MCF 10A (cell line): ENCODE measurements around the gene TMEM214. TPM values are rescaled to one million over a fixed set of nuclear protein-coding genes. Genes with fewer than 3 reads are reported as not detected.

Experiments used
- BruUV-seq: library from RNA; stranded (reverse); fragments of 400-500 nt; replicated peaks from 2 replicates; lab custom pipeline; 2021; lab: Mats Ljungman, UMichigan
- CTCF ChIA-PET: fragments of 300-600 bp; sonication (Branson Sonifier 250); formaldehyde crosslinking; extraction: SDS; loops from one replicate; lab custom pipeline; 2021; ENCODE audit warnings: antibody characterized with exemption, inconsistent platforms; lab: Yijun Ruan, JAX
- POLR2A ChIA-PET: fragments of 300-600, 350-650 bp; sonication (Branson Sonifier 250); formaldehyde crosslinking; extraction: SDS; loops from one replicate; lab custom pipeline; 2020; ENCODE audit warnings: antibody characterized with exemption, inconsistent platforms; lab: Yijun Ruan, JAX
- DNase-seq: peaks from one replicate; pipeline ENCODE4 v3.0.0-alpha.2; 2018; ENCODE audit not compliant: unreplicated experiment
- H3K27ac Mint-ChIP-seq: one replicate; pipeline ENCODE4 v1.8.0; 2022; ENCODE audit warnings: mild to moderate bottlenecking, low read depth, mixed read lengths; ENCODE audit not compliant: unreplicated experiment
- H3K27me3 Mint-ChIP-seq: one replicate; pipeline ENCODE4 v1.8.0; 2022; ENCODE audit warnings: mixed read lengths; ENCODE audit not compliant: insufficient read depth, unreplicated experiment
- H3K36me3 Mint-ChIP-seq: one replicate; pipeline ENCODE4 v1.8.0; 2022; ENCODE audit warnings: mild to moderate bottlenecking, moderate library complexity, mixed read lengths; ENCODE audit not compliant: insufficient read depth, unreplicated experiment
- H3K4me1 Mint-ChIP-seq: one replicate; pipeline ENCODE4 v1.8.0; 2022; ENCODE audit warnings: mixed read lengths; ENCODE audit not compliant: insufficient read depth, unreplicated experiment
- H3K4me3 Mint-ChIP-seq: one replicate; pipeline ENCODE4 v1.8.0; 2022; ENCODE audit warnings: mild to moderate bottlenecking, moderate library complexity, mixed read lengths; ENCODE audit not compliant: unreplicated experiment
- H3K9me3 Mint-ChIP-seq: one replicate; pipeline ENCODE4 v1.8.0; 2022; ENCODE audit warnings: mixed read lengths; ENCODE audit not compliant: unreplicated experiment
- CTCF ChIP-seq: fragments of 200-600 bp; IDR thresholded peaks from one replicate; pipeline ENCODE4 v1.8.0; 2022; ENCODE audit warnings: antibody characterized with exemption, mild to moderate bottlenecking; ENCODE audit not compliant: unreplicated experiment
- intact Hi-C: fragments of 100-400 bp; cut with micrococcal nuclease; formaldehyde crosslinking; loops from 2 replicates; pipeline ENCODE4 v1.14.1; 2022
- total RNA-seq: library from RNA; stranded (reverse); gene quantifications from 2 replicates; pipeline ENCODE4 v1.2.3, GENCODE V29; 2022

TMEM214 gene
- total RNA-seq, 1 experiment from 2014 or later = 118 TPM

GRCh38 chr2:27033253-27033852 is 588 bp downstream of the TMEM214 start:
- peaks cover 14% of the 10 kb centered on the region for H3K4me1 Mint-ChIP-seq
- H3K27me3 Mint-ChIP-seq = no peaks in the 10 kb centered on the region
- DNase-seq = no peak
- ChIA-PET POLR2A (interaction anchor here (0.6 to 4.0 kb wide), 7 partner anchors 8 to 260 kb away, joined by 3 to 38 read pairs (median 4); partner anchors contain the start of genes AGBL5 and OST4), CTCF (interaction anchor here (0.6 to 1.3 kb wide), 6 partner anchors 10 to 187 kb away, joined by 3 to 6 read pairs (median 4); no protein-coding TSS in a partner anchor)
- no peak for TF ChIP-seq CTCF
- BruUV-seq = TSS peak; percentile 55
- no peaks in the 10 kb centered on the region for H3K9me3 Mint-ChIP-seq
- peak overlapping the region; percentile 89 for H3K27ac Mint-ChIP-seq
- peaks cover 34% of the 10 kb centered on the region for H3K36me3 Mint-ChIP-seq
- H3K4me3 Mint-ChIP-seq = peak overlapping the region; percentile 96
- intact Hi-C loops = no loop called here

GRCh38 chr2:27038012-27038411 is 5.2 kb downstream of the TMEM214 start:
- no peaks in the 10 kb centered on the region for H3K27me3 Mint-ChIP-seq
- peaks cover 9% of the 10 kb centered on the region for H3K4me1 Mint-ChIP-seq
- no peak for DNase-seq
- H3K27ac Mint-ChIP-seq = no peak overlapping the region
- H3K9me3 Mint-ChIP-seq = no peaks in the 10 kb centered on the region
- no TSS peak for BruUV-seq
- intact Hi-C loops = no loop called here
- ChIA-PET POLR2A (interaction anchor here (1.9 to 2.0 kb wide), 2 partner anchors 9 to 13 kb away, joined by 8 read pairs; partner anchors contain the start of gene AGBL5), CTCF (interaction anchor here (0.6 to 1.2 kb wide), 3 partner anchors 8 to 234 kb away, joined by 3 to 6 read pairs (median 3); no protein-coding TSS in a partner anchor)
- H3K36me3 Mint-ChIP-seq = peaks cover 56% of the 10 kb centered on the region
- no peak for TF ChIP-seq CTCF
- H3K4me3 Mint-ChIP-seq = no peak overlapping the region

DNA sequence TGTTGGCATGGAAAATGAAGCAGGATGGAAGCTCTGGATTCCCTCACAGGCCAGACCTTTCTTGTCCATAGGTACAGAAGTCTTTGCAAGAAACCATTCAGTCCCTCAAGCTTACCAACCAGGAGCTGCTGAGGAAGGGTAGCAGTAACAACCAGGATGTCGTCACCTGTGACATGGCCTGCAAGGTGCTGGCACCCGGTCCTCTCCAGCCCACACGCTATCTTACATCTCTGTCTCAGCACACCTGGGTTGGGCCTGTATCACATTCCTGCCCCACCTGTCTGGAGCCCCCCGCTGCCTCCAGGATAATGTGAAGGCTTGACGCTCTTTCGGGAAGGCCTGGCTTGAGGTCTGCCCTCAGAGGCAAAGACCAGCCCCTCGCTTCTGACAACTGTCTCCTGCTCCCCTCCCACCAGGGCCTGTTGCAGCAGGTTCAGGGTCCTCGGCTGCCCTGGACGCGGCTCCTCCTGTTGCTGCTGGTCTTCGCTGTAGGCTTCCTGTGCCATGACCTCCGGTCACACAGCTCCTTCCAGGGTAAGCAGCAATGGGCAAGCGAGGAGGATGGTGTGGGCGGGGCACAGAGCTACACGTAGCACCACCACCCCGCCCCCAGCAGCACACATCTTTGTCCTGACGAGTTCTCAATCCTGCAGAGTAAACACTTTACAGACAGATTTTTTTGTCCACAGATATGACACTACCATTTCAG is 6.0 kb downstream of the TMEM214 start:
- CTCF ChIA-PET = interaction anchor here (0.7 to 0.9 kb wide), 3 partner anchors 11 to 77 kb away, joined by 4 to 6 read pairs (median 4); no protein-coding TSS in a partner anchor
- Mint-ChIP-seq H3K4me1 (peaks cover 4% of the 10 kb centered on the region), H3K4me3 (no peak overlapping the region), H3K9me3 (no peaks in the 10 kb centered on the region), H3K27ac (no peak overlapping the region), H3K36me3 (peaks cover 53% of the 10 kb centered on the region), H3K27me3 (no peaks in the 10 kb centered on the region)
- intact Hi-C loops = no loop called here
- POLR2A ChIA-PET = interaction anchor here (1.4 to 2.0 kb wide), 3 partner anchors 8 to 12 kb away, joined by 8 to 9 read pairs (median 8); partner anchors contain the start of gene AGBL5
- TF ChIP-seq CTCF = no peak
- no peak for DNase-seq
- no TSS peak for BruUV-seq

GRCh38 chr2:27039426-27039825 is 6.7 kb downstream of the TMEM214 start:
- POLR2A ChIA-PET = interaction anchor here (0.6 to 1.4 kb wide), 2 partner anchors 12 to 22 kb away, joined by 3 to 9 read pairs; partner anchors contain the start of gene AGBL5
- no peak overlapping the region for H3K27ac Mint-ChIP-seq
- no TSS peak for BruUV-seq
- H3K27me3 Mint-ChIP-seq = no peaks in the 10 kb centered on the region
- H3K4me3 Mint-ChIP-seq = no peak overlapping the region
- CTCF ChIA-PET = interaction anchor here (0.7 to 0.9 kb wide), 3 partner anchors 11 to 77 kb away, joined by 4 to 6 read pairs (median 4); no protein-coding TSS in a partner anchor
- DNase-seq = no peak
- H3K9me3 Mint-ChIP-seq = no peaks in the 10 kb centered on the region
- intact Hi-C loops = no loop called here
- H3K36me3 Mint-ChIP-seq = peaks cover 47% of the 10 kb centered on the region
- no peak for TF ChIP-seq CTCF
- H3K4me1 Mint-ChIP-seq = no peaks in the 10 kb centered on the region
